ENCODE measurements around the gene PITPNM2.

The PITPNM2 gene

GRCh38 chr12:123150744-123151456 is at the start of gene PITPNM2:
Gene PITPNM2, minus strand, starts transcription at chr12:123151090. Its CDS starts 116,500 bp downstream, at chr12:123034590.
- H3K27ac ChIP-seq = peak within 1 kb of the TSS; percentile 50
- TF ChIP-seq CTCF (conservative IDR thresholded peaks at IDR 0.05) (peak; percentile 64), ZFX (IDR thresholded peaks at IDR 0.05) (no peak)

GRCh38 chr12:123200414-123200813 is 49.5 kb upstream of the PITPNM2 start:
- no peak overlapping the region for H3K27ac ChIP-seq
- TF ChIP-seq ZFX (IDR thresholded peaks at IDR 0.05) = no peak

DNA sequence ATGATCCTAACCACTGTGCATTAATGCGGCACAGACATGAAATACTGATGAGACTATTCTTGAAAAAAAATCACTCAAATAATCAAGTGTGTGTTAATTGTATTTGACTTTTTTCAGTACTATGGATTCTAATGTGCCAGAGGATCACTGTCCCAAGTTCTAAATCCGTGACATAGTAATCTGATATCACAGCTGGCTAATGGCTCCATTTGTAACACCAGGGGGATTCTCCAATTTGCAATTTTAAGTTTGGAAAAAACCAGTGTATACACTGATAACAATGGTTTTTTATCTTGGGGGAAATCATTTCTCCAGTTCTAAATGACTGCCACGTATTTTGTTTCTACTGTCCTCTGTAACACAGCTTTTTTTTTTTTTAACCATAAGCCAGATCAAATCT is 49.0 kb upstream of the PITPNM2 start:
- H3K27ac ChIP-seq = no peak overlapping the region
- TF ChIP-seq CTCF (conservative IDR thresholded peaks at IDR 0.05) (no peak), ZFX (IDR thresholded peaks at IDR 0.05) (no peak)

- TF ChIP-seq CTCF (conservative IDR thresholded peaks at IDR 0.05) = no peak
- no peak for TF ChIP-seq ZFX (IDR thresholded peaks at IDR 0.05)
- H3K27ac ChIP-seq = no peak overlapping the region
Measured at GRCh38 chr12:123187637-123188036, 36.7 kb upstream of the PITPNM2 start.

DNA sequence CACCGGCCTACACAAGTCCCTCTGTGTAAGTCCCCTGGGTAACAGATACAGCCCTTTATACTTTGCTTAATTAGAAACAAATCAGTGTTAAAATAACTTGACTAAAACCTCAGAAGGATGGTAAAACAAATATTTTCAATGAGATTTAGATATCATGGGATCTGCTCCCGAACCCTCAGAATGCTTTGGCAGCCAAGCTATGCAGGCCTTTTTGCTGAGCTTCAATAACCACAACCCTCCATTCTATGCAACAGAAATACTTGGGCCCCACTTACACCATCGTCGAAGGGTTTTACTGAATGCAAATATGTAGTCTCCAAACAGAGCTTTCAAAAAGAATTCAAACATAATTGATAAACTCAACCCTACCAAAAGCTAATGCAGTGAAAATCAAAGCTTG is 29.3 kb upstream of the PITPNM2 start:
- no peak overlapping the region for H3K27ac ChIP-seq
- TF ChIP-seq CTCF (conservative IDR thresholded peaks at IDR 0.05) = no peak

DNA sequence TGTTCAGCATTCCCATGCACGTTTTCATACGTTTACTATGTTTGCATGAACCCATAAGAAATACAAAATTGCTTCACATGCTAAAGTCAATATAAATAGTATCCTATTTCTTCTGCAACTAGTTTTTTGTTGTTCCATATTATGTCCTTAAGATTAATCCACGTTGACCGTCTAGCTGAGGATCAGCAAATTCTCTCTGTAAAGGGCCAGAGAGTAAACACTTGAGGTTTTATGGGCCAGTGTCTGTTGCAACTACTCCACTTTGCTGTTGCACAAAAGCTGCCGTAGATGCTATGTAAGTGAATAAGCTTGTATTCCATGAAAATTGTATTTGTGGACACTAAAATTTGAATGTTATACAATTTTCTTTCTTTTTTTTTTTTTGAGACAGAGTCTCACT is 21.1 kb upstream of the PITPNM2 start:
- TF ChIP-seq CTCF (conservative IDR thresholded peaks at IDR 0.05) = no peak
- peak overlapping the region; percentile 42; the same call in 1 of the 2 replicates for H3K27ac ChIP-seq

- TF ChIP-seq ZFX (IDR thresholded peaks at IDR 0.05) (no peak), CTCF (conservative IDR thresholded peaks at IDR 0.05) (no peak)
- no peak overlapping the region for H3K27ac ChIP-seq
Measured at GRCh38 chr12:123167329-123167728, 16.4 kb upstream of the PITPNM2 start.

DNA sequence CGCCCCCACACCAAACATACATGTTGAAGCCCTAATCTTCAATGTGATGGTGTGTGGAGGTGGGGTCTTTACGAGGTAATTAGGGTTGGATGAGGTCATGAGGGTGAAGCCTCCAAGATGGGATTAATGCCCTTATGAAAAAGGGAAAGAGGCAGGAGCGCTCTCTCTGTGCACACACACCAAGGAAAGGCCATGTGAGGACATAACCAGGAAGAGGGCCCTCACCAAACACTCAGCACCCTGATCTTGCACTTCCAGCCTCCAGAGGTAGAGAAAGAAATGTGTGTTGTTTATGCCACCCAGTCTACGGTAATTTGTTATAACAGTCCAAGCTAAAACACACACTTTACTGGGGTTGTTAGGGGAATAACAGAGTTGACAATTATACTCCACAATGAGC is 14.6 kb upstream of the PITPNM2 start:
- TF ChIP-seq CTCF (conservative IDR thresholded peaks at IDR 0.05) (no peak), ZFX (IDR thresholded peaks at IDR 0.05) (no peak)
- H3K27ac ChIP-seq = no peak overlapping the region
